NK-92 treated with Interleukin-12 subunit alpha and Interleukin-12 subunit beta, amount 100 ng/mL, for 24 hours (cell line): Measurements from ENCODE around the gene KIAA1191.
"Not testable (repeated sequence)": the region's sequence is repeated elsewhere in the genome, so short reads cannot be mapped to it uniquely, and the experiment has no call there.

ENCODE experiments used
- DNase-seq: peaks from one replicate; lab custom pipeline; 2025; lab: John Stamatoyannopoulos, UW

Gene KIAA1191, protein sequence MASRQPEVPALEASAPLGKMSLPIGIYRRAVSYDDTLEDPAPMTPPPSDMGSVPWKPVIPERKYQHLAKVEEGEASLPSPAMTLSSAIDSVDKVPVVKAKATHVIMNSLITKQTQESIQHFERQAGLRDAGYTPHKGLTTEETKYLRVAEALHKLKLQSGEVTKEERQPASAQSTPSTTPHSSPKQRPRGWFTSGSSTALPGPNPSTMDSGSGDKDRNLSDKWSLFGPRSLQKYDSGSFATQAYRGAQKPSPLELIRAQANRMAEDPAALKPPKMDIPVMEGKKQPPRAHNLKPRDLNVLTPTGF

GRCh38 chr5:176361437-176362232 is at the start of gene KIAA1191:
TSS of gene KIAA1191 (minus strand) at chr5:176361764. CDS start at chr5:176359508, 2,256 bp downstream.
- DNase-seq = peak; percentile 92

DNA sequence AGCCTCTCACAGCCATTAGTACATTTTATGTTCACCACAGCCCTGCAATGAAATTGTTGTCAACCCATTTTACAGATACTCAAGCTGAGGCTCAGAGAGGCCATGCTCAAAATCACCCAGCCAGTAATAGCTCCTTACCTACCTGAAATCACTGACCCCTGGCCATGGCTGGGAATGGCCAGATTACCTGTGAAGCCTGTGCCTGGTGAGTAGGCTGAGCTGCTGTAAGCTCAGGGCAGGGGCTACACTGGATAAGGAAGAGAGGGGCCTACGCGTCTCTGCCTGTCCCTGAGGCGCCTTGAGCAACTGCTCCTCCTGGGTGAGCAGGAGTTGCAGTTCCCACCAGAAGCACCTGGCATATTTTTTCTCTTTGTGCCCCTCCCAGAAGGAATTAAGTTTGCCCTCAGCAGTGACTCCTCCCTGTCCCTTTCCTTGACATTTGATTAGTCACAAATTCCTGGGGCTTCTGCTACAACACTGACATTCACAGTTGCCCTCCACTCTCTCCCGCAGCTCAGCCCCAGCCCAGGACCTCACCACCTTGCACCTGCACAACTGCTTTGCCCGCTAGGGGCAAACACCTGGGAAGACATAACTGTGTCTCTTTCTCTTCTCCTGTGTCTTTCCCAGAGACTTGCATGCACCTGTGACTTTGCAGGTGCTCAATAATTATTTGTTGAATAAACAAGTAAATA is 49.1 kb upstream of the KIAA1191 start:
- no peak for DNase-seq

- no peak for DNase-seq
Measured at GRCh38 chr5:176409765-176410164, 48.2 kb upstream of the KIAA1191 start.

DNA sequence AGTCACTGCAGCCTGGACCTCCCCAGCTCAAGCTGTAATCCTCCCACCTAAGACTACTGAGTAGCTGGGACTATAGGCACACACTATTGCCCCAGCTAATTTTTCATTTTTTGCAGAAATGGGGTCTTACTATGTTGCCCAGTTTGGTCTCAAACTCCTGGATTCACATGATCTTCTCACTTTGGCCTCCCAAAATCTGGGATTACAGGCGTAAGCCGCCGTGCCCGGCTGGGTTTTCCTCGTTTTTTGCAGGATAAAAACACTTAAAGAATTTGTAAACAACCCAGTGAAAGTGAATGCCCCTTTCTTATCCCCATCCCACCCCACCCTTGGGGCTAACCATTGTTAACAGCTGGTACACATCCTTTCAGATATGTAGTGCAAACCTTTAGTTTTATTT is 47.0 kb upstream of the KIAA1191 start:
- no peak for DNase-seq

- DNase-seq = not testable (repeated sequence)
Measured at GRCh38 chr5:176408252-176408573, 46.6 kb upstream of the KIAA1191 start.

- DNase-seq = no peak
Measured at GRCh38 chr5:176407456-176408251, 46.1 kb upstream of the KIAA1191 start.

- DNase-seq = no peak
Measured at GRCh38 chr5:176406436-176407052, 45.0 kb upstream of the KIAA1191 start.

GRCh38 chr5:176405656-176406435 is 44.3 kb upstream of the KIAA1191 start:
- DNase-seq = no peak

DNA sequence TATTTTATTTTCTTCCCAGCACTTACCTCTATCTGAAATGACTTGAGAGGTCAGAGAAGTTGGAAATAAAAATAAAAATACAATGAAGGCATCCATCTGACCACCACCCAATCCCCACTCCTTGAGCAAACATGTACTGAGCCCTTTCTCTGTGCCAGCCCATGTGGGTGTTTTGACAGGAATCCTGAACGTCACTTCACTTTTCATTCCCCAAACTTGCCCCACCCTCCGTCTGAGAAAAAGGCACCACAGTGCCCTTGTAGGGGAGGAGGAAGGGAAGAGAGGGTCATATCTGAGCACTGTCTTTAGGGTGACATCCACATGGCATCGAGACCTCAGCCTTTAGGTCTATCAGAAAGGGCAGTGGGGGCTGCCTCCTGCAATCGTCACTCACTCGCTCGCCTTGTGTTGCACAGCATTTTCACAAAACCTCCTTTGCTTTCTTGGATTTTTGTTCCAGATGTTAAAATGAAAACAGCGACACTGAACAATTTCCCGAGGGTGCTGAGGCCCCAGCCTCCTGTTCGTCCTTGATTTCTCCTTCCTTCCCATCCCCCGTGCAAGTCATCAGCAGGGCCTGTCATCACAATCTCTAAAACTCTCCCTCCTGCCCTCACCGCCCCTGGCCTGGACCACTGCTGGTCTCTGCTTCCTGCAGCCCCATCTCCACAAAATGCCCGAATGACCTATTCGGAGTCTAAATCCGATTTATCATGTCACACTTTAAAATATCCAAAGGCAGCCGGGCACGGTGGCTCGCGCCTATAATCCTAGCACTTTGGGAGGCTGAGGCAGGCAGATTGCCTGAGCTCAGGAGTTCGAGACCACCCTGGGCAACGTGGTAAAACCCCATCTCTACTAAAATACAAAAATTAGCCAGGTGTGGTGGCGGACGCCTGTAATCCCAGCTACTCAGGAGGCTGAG is 40.0 kb upstream of the KIAA1191 start:
- DNase-seq = no peak

- no peak for DNase-seq
Measured at GRCh38 chr5:176400382-176401156, 39.0 kb upstream of the KIAA1191 start.

DNA sequence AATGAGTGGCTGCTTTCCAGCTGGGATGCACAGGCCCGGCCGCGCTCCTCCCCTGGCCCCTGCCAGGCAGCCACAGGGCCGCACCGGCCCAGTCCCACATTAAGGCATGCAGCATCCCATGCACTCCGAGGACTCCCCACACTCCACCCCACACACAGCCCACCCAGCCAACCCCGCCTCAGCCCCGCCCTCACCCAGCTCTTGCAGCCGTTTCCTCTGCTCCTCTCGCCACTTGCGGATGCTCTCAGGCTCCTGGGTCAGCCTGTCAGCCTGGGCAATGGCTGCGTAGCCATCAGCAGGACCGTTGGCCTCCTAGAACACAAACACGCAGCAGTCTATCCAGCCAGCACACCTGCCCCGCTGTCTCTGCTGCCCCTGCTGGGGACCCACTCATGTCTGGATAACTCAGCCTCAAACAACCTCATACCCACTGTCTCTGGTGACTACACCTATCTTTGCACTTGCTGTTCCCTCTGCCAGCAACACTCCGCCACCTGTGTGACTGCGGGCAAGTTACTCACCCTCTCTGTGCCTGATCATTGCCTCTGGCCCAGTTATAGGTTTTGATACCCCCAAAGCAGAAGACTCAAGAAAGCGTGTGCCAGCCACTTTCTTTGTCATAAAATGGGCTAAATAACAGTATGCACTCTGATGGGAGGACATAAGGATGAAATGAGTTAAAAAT is 36.3 kb upstream of the KIAA1191 start:
- no peak for DNase-seq

DNA sequence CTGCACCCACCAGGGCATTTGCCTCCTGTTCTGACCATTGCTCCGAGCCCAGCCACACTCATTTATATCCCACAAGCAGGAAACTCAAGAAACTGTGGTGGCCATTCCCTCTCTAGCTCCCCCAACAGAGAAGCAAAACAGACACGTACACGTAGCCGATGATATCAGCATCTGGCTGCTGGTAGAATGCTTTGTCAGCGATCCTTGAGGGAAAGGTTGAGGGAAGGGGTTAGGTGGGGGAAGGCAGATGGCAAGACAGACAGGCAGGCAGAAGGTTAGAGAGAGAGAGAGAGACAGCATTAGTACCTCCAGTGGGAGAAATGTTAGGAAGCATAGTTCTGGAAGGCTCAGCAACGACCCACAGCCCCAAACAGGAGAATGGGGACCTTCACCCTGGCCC is 34.8 kb upstream of the KIAA1191 start:
- DNase-seq = no peak

GRCh38 chr5:176394881-176395675 is 33.5 kb upstream of the KIAA1191 start:
- no peak for DNase-seq

DNA sequence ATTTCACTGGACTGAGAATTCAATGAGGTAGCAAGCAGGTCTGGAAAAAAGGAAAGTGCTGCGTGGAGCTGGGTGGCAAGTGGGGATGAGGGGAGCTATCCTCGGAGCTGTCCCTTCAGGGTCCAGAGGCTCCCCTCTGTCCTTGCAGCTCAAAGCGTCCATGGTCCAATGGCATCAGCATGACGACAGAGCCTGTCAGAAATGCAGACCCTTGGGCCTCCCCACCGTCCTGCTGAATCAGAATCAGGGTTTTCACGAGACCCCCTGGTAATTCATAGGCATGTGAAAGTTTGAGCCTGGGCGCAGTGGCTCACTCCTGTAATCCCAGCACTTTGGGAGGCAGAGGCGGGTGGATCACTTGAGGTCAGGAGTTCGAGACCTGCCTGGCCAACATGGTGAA is 32.5 kb upstream of the KIAA1191 start:
- DNase-seq = no peak

GRCh38 chr5:176392526-176392925 is 31.0 kb upstream of the KIAA1191 start:
- no peak for DNase-seq

DNA sequence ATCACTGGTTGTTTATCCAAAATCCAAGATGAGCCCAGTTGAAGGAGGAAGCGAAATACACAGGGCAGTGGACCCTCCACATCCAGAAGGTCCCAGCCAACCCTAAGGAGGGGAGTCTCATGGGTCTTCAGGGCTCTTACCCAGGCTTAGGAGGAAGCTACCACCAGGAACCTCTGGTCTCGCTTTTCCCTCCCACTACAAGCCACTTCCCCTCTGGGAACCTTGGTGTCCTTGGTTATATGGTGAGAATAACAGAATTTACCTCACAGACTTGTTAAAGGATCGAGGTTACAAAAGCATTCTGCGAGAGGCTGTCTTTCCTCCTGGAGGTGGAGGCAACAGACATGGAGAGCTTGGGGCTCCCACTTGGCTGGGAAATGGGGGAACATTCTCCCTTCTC is 30.4 kb upstream of the KIAA1191 start:
- no peak for DNase-seq

- DNase-seq = no peak
Measured at GRCh38 chr5:176391479-176391878, 29.9 kb upstream of the KIAA1191 start.
